H9 (cell line): ENCODE data around the gene SCN1B. TPM values are rescaled to one million over a fixed set of nuclear protein-coding genes. Genes with fewer than 3 reads are reported as not detected.
A peak's percentile ranks its signal among the peaks of the same experiment; 100 is the strongest.

Experiments used
- DNase-seq: peaks from one replicate; pipeline ENCODE4 v3.0.0-alpha.2; 2017
- H2AFZ ChIP-seq: one replicate; pipeline ENCODE4 v1.6.1; 2013; ENCODE audit warnings: mild to moderate bottlenecking, low read length, control low read depth, moderate library complexity
- H2AK5ac ChIP-seq: 2 replicates; pipeline ENCODE4 v1.6.1; 2013; ENCODE audit warnings: low read length, control low read depth, mixed read lengths; ENCODE audit not compliant: insufficient read length
- H2BK120ac ChIP-seq: one replicate; pipeline ENCODE4 v1.6.1; 2013; ENCODE audit warnings: low read depth, mild to moderate bottlenecking, low read length, control low read depth, inconsistent platforms; ENCODE audit not compliant: poor library complexity, severe bottlenecking
- H2BK12ac ChIP-seq: 2 replicates; pipeline ENCODE4 v1.6.1; 2013; ENCODE audit warnings: low read length, control low read depth, mixed read lengths, low read depth; ENCODE audit not compliant: insufficient read length
- H2BK15ac ChIP-seq: 2 replicates; pipeline ENCODE4 v1.6.1; 2013; ENCODE audit warnings: low read depth, low read length, control low read depth
- H2BK20ac ChIP-seq: one replicate; pipeline ENCODE4 v1.6.1; 2013; ENCODE audit warnings: low read depth, mild to moderate bottlenecking, low read length, control low read depth, inconsistent platforms; ENCODE audit not compliant: poor library complexity, severe bottlenecking
- H2BK5ac ChIP-seq: 2 replicates; pipeline ENCODE4 v1.6.1; 2013; ENCODE audit warnings: low read length, control low read depth, mixed read lengths; ENCODE audit not compliant: insufficient read length
- H3K14ac ChIP-seq: 2 replicates; pipeline ENCODE4 v1.6.1; 2013; ENCODE audit warnings: low read length, control low read depth; ENCODE audit not compliant: insufficient read depth
- H3K18ac ChIP-seq: 2 replicates; pipeline ENCODE4 v1.6.1; 2013; ENCODE audit warnings: low read depth, mild to moderate bottlenecking, mixed read lengths, low read length, control low read depth; ENCODE audit not compliant: insufficient read length
- H3K23ac ChIP-seq: 2 replicates; pipeline ENCODE4 v1.6.1; 2013; ENCODE audit warnings: low read length, control low read depth, mixed read lengths, low read depth; ENCODE audit not compliant: insufficient read length
- H3K23me2 ChIP-seq: 2 replicates; pipeline ENCODE4 v1.6.1; 2013; ENCODE audit warnings: low read depth, mild to moderate bottlenecking, mixed read lengths, low read length, control low read depth; ENCODE audit not compliant: insufficient read length, poor library complexity, severe bottlenecking
- H3K27ac ChIP-seq: 2 replicates; pipeline ENCODE4 v1.5.1; 2013; ENCODE audit warnings: low read length, control low read depth, mixed read lengths, low read depth; ENCODE audit not compliant: insufficient read length
- H3K27me3 ChIP-seq: 2 replicates; pipeline ENCODE4 v1.6.1; 2013; ENCODE audit warnings: low read length, control low read depth, inconsistent platforms; ENCODE audit not compliant: insufficient read depth
- H3K4ac ChIP-seq: 2 replicates; pipeline ENCODE4 v1.6.1; 2013; ENCODE audit warnings: low read depth, mild to moderate bottlenecking, control low read depth, inconsistent platforms, low read length, moderate library complexity
- H3K4me1 ChIP-seq: 2 replicates; pipeline ENCODE4 v1.6.1; 2013; ENCODE audit warnings: low read length, control low read depth, inconsistent platforms; ENCODE audit not compliant: insufficient read depth
- H3K4me2 ChIP-seq: 2 replicates; pipeline ENCODE4 v1.6.1; 2013; ENCODE audit warnings: low read length, control low read depth, mixed read lengths; ENCODE audit not compliant: insufficient read length, insufficient read depth
- H3K56ac ChIP-seq: 2 replicates; pipeline ENCODE4 v1.6.1; 2013; ENCODE audit warnings: low read depth, mild to moderate bottlenecking, mixed read lengths, low read length, control low read depth; ENCODE audit not compliant: insufficient read length
- H3K79me1 ChIP-seq: 2 replicates; pipeline ENCODE4 v1.6.1; 2013; ENCODE audit warnings: low read depth, mild to moderate bottlenecking, moderate library complexity, low read length, control low read depth, inconsistent platforms; ENCODE audit not compliant: insufficient read depth, poor library complexity, severe bottlenecking
- H3K79me2 ChIP-seq: 2 replicates; pipeline ENCODE4 v1.6.1; 2013; ENCODE audit warnings: low read length, control low read depth, inconsistent platforms; ENCODE audit not compliant: insufficient read depth
- H3K9ac ChIP-seq: 2 replicates; pipeline ENCODE4 v1.6.1; 2013; ENCODE audit warnings: low read length, control low read depth, mixed read lengths; ENCODE audit not compliant: insufficient read length; ENCODE audit errors: extremely low read depth
- H3K9me3 ChIP-seq: one replicate; pipeline ENCODE4 v1.6.1; 2013; ENCODE audit warnings: low read depth, low read length, inconsistent platforms; ENCODE audit not compliant: control insufficient read depth
- H3T11ph ChIP-seq: one replicate; pipeline ENCODE4 v1.6.1; 2013; ENCODE audit warnings: mild to moderate bottlenecking, low read length, control low read depth, inconsistent platforms
- H4K20me1 ChIP-seq: one replicate; pipeline ENCODE4 v1.6.1; 2013; ENCODE audit not compliant: control insufficient read depth, insufficient read length, insufficient read depth
- H4K5ac ChIP-seq: 2 replicates; pipeline ENCODE4 v1.6.1; 2013; ENCODE audit warnings: low read depth, mild to moderate bottlenecking, mixed read lengths, low read length, control low read depth; ENCODE audit not compliant: insufficient read length
- H4K8ac ChIP-seq: replicated peaks from 2 replicates; pipeline ENCODE4 v1.6.1; 2013; ENCODE audit warnings: low read length, control low read depth, mixed read lengths, low read depth; ENCODE audit not compliant: insufficient read length
- H4K91ac ChIP-seq: 2 replicates; pipeline ENCODE4 v1.6.1; 2013; ENCODE audit warnings: low read depth, mild to moderate bottlenecking, moderate library complexity, mixed read lengths, low read length, control low read depth; ENCODE audit not compliant: insufficient read length
- H3K27ac Mint-ChIP-seq, 3 experiments: 2 replicates in 2 of 3; 3 replicates in 1 of 3; pipeline ENCODE4 v1.8.0; 2020 to 2021; ENCODE audit warnings: mixed read lengths in 3 of 3, mild to moderate bottlenecking in 1 of 3, moderate library complexity in 1 of 3
- H3K27me3 Mint-ChIP-seq: 2 replicates; pipeline ENCODE4 v1.8.0; 2021; ENCODE audit warnings: low read depth, mild to moderate bottlenecking, moderate library complexity, mixed read lengths
- H3K36me3 Mint-ChIP-seq, 3 experiments: 2 replicates in 2 of 3; 3 replicates in 1 of 3; pipeline ENCODE4 v1.8.0; 2020 to 2021; ENCODE audit warnings: low read depth in 3 of 3, mixed read lengths in 3 of 3; ENCODE audit not compliant: insufficient read depth in 1 of 3
- H3K4me1 Mint-ChIP-seq, 2 experiments: 2 replicates each; pipeline ENCODE4 v1.8.0; 2020; ENCODE audit warnings: mixed read lengths in 2 of 2
- H3K4me3 Mint-ChIP-seq, 2 experiments: 2 replicates in 1 of 2; 3 replicates in 1 of 2; pipeline ENCODE4 v1.8.0; 2020 to 2021; ENCODE audit warnings: mild to moderate bottlenecking in 2 of 2, mixed read lengths in 2 of 2, moderate library complexity in 1 of 2
- H3K9me3 Mint-ChIP-seq, 2 experiments: 2 replicates in 1 of 2; 3 replicates in 1 of 2; pipeline ENCODE4 v1.8.0; 2020; ENCODE audit warnings: mild to moderate bottlenecking in 2 of 2, mixed read lengths in 2 of 2, moderate library complexity in 1 of 2
- WGBS: extraction: QIAGEN DNeasy Blood & Tissue Kit; methylation state at CpG from one replicate; pipeline ENCODE4 v1.1.7; 2013; ENCODE audit warnings: missing lambda C conversion rate, low lambda C conversion rate, mixed read lengths; ENCODE audit not compliant: insufficient read length; ENCODE audit errors: extremely low coverage; 5-methylcytosine and 5-hydroxymethylcytosine counted together
- total RNA-seq: library from RNA; stranded (reverse); gene quantifications from 2 replicates; pipeline ENCODE4 v1.2.1, GENCODE V29; 2021
- TF ChIP-seq, protein P1 (sequence below): fragments of 200-600 bp; sonication (generic); conservative IDR thresholded peaks from 3 replicates; pipeline ENCODE4 v1.8.0; 2021; ENCODE audit warnings: antibody characterized with exemption, mild to moderate bottlenecking

The SCN1B gene
- total RNA-seq, 1 experiment from 2014 or later = 3.8 TPM

DNA sequence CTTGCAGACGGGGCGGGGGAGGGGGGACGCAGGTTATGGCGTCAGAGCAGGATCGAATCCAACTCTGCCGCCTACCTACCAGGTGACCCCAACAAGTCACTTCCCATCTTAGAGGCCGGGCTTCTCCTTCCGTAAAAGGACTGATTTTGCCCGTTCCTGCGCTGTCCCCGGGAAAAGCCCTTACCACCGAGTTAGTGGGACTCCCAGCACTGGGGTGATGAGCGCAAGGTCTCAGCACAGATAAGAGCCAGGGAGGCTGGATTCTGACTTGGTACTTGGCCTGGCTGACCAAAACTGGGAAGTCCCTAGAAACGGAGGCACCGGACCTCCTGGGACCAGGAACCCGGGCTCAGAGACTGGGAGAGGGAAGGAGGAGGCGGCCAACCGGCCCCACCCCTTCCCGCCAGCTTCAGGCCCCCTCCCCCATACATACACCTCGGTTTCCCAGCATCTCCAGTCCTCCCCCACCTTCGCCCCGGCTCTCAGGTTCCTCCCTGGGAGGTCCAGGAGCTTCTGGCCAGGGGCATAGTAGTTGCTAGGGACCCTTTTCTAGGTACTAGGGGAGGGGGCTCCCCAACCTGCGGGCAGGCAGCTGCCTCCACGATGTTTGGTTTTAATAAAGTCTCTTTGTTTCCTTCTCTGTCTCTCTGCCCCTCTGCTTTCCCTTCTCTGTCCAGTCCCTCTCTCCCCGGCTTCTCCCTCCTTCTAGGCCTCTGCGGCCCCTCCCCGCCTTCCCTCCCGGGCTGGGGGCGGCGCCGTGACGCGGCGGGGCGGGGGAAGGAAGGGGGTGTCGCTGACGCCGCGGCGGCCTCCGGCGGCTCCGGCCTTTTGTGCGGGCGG, 30.6 kb upstream of the SCN1B start, which contains the start of gene GRAMD1A:
GRAMD1A (plus strand) TSS at position 826 of the 840 bp plus-strand sequence. CDS start 156 bp downstream, outside the sequence.
- Mint-ChIP-seq H3K4me1 (peaks cover 42 to 55% of the 10 kb centered on the region in 2 experiments), H3K4me3 (peak within 1 kb of the TSS; percentile 98 to 100), H3K36me3 (peaks cover 26 to 30% (median 28%) of the 10 kb centered on the region in 3 experiments), H3K27ac (peak within 1 kb of the TSS; percentile 94 to 97 (median 96)), H3K9me3 (peaks cover 0 to 2% of the 10 kb centered on the region in 2 experiments; a peak in 3 of 5 replicates), H3K27me3 (no peaks in the 10 kb centered on the region; the same call in 1 of the 2 replicates)
- Histone ChIP-seq H3K23me2 (peaks cover 21% of the 10 kb centered on the region), H4K20me1 (no peaks in the 10 kb centered on the region), H3K27me3 (no peaks in the 10 kb centered on the region), H3K56ac (no peak within 1 kb of the TSS), H2BK5ac (no peak within 1 kb of the TSS), H3K79me1 (peaks cover 3% of the 10 kb centered on the region), H2BK12ac (no peak within 1 kb of the TSS), H3T11ph (no peak within 1 kb of the TSS), H2BK20ac (no peak within 1 kb of the TSS), H3K79me2 (peaks cover 32% of the 10 kb centered on the region; the same call in 1 of the 2 replicates), H2BK15ac (no peak within 1 kb of the TSS), H3K18ac (peak within 1 kb of the TSS; percentile 91), H2AK5ac (no peak within 1 kb of the TSS), H3K14ac (peak within 1 kb of the TSS; percentile 91), H3K9ac (peak within 1 kb of the TSS; percentile 68), H4K8ac (no peak within 1 kb of the TSS), H4K5ac (no peak within 1 kb of the TSS), H3K4ac (no peak within 1 kb of the TSS; the same call in 1 of the 2 replicates), H3K23ac (no peak within 1 kb of the TSS), H2AFZ (no peak within 1 kb of the TSS), H3K4me1 (peaks cover 3% of the 10 kb centered on the region; the same call in 1 of the 2 replicates), H3K4me2 (peak within 1 kb of the TSS; percentile 83), H3K9me3 (no peaks in the 10 kb centered on the region), H3K27ac (peak within 1 kb of the TSS; percentile 40), H2BK120ac (no peak within 1 kb of the TSS), H4K91ac (no peak within 1 kb of the TSS)
- TF ChIP-seq, protein P1, sequence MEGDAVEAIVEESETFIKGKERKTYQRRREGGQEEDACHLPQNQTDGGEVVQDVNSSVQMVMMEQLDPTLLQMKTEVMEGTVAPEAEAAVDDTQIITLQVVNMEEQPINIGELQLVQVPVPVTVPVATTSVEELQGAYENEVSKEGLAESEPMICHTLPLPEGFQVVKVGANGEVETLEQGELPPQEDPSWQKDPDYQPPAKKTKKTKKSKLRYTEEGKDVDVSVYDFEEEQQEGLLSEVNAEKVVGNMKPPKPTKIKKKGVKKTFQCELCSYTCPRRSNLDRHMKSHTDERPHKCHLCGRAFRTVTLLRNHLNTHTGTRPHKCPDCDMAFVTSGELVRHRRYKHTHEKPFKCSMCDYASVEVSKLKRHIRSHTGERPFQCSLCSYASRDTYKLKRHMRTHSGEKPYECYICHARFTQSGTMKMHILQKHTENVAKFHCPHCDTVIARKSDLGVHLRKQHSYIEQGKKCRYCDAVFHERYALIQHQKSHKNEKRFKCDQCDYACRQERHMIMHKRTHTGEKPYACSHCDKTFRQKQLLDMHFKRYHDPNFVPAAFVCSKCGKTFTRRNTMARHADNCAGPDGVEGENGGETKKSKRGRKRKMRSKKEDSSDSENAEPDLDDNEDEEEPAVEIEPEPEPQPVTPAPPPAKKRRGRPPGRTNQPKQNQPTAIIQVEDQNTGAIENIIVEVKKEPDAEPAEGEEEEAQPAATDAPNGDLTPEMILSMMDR = no peak
- peak; percentile 86 for DNase-seq
- WGBS = no CpG with 5 or more reads among the region's 45 CpGs
